ENCODE measurements around the gene CA10.

Gene CA10

DNA sequence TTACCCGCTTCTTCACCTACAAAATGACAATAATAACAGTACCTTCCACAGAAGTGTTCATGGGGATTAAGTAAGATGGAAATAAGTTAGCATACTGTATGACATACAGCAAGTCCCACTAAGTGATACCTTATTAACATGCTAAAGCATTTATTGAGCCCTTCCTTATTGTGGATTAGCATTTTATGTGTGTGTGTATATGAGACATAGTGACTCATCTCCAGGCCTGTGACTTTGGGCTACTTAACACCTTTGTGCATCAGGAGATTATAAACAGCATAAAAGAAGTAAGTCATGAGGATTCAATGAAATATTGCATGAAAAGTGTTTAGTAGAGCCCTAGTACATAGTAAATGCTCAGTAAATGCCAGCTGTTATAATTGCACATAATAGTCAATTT is 52.9 kb downstream of the CA10 start:
- no peak for DNase-seq (ENCODE audit: low read depth)
- no peak overlapping the region for H3K4me3 ChIP-seq (ENCODE audit: low read length)
- TF ChIP-seq, protein P1, sequence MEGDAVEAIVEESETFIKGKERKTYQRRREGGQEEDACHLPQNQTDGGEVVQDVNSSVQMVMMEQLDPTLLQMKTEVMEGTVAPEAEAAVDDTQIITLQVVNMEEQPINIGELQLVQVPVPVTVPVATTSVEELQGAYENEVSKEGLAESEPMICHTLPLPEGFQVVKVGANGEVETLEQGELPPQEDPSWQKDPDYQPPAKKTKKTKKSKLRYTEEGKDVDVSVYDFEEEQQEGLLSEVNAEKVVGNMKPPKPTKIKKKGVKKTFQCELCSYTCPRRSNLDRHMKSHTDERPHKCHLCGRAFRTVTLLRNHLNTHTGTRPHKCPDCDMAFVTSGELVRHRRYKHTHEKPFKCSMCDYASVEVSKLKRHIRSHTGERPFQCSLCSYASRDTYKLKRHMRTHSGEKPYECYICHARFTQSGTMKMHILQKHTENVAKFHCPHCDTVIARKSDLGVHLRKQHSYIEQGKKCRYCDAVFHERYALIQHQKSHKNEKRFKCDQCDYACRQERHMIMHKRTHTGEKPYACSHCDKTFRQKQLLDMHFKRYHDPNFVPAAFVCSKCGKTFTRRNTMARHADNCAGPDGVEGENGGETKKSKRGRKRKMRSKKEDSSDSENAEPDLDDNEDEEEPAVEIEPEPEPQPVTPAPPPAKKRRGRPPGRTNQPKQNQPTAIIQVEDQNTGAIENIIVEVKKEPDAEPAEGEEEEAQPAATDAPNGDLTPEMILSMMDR (conservative IDR thresholded peaks at IDR 0.05; ENCODE audit: low read depth, low read length) = no peak

- no peak overlapping the region for H3K4me3 ChIP-seq (ENCODE audit: low read length)
- no peak for DNase-seq (ENCODE audit: low read depth)
- TF ChIP-seq, protein P1 (conservative IDR thresholded peaks at IDR 0.05; ENCODE audit: low read depth, low read length) = no peak
Measured at GRCh38 chr17:52096056-52096455, 62.5 kb downstream of the CA10 start.

DNA sequence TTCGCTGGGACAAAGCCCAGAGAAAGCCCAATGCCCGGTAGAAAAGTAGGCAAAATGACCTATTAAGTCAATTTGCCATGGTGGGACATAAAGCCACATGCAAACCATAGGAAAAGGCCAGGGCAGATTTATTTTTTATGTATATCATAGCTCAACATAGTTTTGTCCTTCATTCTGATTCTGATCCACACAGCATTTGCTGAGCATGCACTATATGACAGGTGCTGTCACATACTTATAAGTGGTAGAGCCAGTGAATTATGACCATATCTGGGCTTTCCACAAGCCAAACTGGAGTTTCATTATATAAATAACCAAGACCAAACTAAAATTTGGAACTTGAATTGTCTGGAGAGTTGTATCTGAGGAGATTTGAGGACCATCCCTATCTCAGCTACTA is 74.3 kb downstream of the CA10 start:
- TF ChIP-seq, protein P1 (conservative IDR thresholded peaks at IDR 0.05; ENCODE audit: low read depth, low read length) = no peak
- no peak overlapping the region for H3K4me3 ChIP-seq (ENCODE audit: low read length)
- no peak for DNase-seq (ENCODE audit: low read depth)

GRCh38 chr17:52079496-52079895 is 79.0 kb downstream of the CA10 start:
- TF ChIP-seq, protein P1 (conservative IDR thresholded peaks at IDR 0.05; ENCODE audit: low read depth, low read length) = no peak
- DNase-seq (ENCODE audit: low read depth) = no peak
- H3K4me3 ChIP-seq (ENCODE audit: low read length) = no peak overlapping the region

GRCh38 chr17:52071712-52072111 is 86.8 kb downstream of the CA10 start:
- H3K4me3 ChIP-seq (ENCODE audit: low read length) = no peak overlapping the region
- TF ChIP-seq, protein P1 (conservative IDR thresholded peaks at IDR 0.05; ENCODE audit: low read depth, low read length) = no peak
- DNase-seq (ENCODE audit: low read depth) = no peak

- H3K4me3 ChIP-seq (ENCODE audit: low read length) = no peak overlapping the region
Measured at GRCh38 chr17:52064791-52065211, 93.7 kb downstream of the CA10 start.

GRCh38 chr17:52049496-52049895 is 109.0 kb downstream of the CA10 start:
- TF ChIP-seq, protein P1 (conservative IDR thresholded peaks at IDR 0.05; ENCODE audit: low read depth, low read length) = no peak
- no peak for DNase-seq (ENCODE audit: low read depth)
- no peak overlapping the region for H3K4me3 ChIP-seq (ENCODE audit: low read length)

More at GRCh38 chr17:52064791-52065211, 93.7 kb downstream of the CA10 start:
- DNase-seq (ENCODE audit: low read depth) = no peak
- TF ChIP-seq, protein P1 (conservative IDR thresholded peaks at IDR 0.05; ENCODE audit: low read depth, low read length) = no peak

Measured in retinal pigment epithelial cell (primary cell).